OCI-LY7 (cell line): ENCODE measurements around the gene OSBP2.

ENCODE experiments used
- CTCF ChIP-seq: fragments of 200-600 bp; sonication (generic); conservative IDR thresholded peaks from 2 replicates; pipeline ENCODE4 v1.5.1; 2014; ENCODE audit warnings: mild to moderate bottlenecking, antibody characterized with exemption, low read length, moderate library complexity, mixed read lengths
- EZH2phosphoT487 ChIP-seq: fragments of 200-600 bp; sonication (generic); IDR thresholded peaks from 2 replicates; pipeline ENCODE4 v1.6.1; 2018; ENCODE audit warnings: low read depth, borderline replicate concordance, mild to moderate bottlenecking, mixed run types, antibody characterized with exemption, low read length, moderate library complexity, mixed read lengths

GRCh38 chr22:30920407-30920806 is 225.7 kb downstream of the OSBP2 start:
- TF ChIP-seq CTCF (peak; percentile 96), EZH2phosphoT487 (no peak)
